ENCODE data around the gene HHIPL1. TPM values are rescaled to one million over a fixed set of nuclear protein-coding genes. Genes with fewer than 3 reads are reported as not detected.
A peak's percentile ranks its signal among the peaks of the same experiment; 100 is the strongest.

Gene HHIPL1
- total and polyA plus RNA-seq, 4 experiments from 2014 or later: 0.35 to 0.42 TPM; not detected in 2

DNA sequence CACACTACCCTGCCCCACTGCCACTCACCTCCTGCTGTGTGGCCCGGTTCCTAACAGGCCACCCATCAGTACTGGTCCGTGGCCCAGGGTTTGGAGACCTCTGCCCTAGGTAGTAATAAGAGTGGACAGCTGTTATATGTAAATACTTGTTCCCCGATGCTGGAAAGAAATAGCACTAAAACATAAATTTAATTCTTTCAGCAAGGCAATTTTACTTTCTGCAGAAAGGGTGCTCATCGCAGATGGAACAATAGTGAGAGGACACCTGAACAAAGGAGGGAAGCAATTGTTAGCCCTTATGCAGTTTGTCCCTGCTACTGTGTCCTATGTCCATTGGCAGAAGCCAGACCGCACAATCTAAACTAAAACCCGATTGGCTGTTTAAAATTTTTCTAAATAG lies 33.3 kb downstream of the HHIPL1 start:
- no peak for DNase-seq
- Histone ChIP-seq H3K27ac (ENCODE audit: low read depth, low read length) (no peak overlapping the region), H3K36me3 (ENCODE audit: insufficient read depth, low read length) (no peaks in the 10 kb centered on the region), H3K27me3 (ENCODE audit: insufficient read depth, low read length) (no peaks in the 10 kb centered on the region), H3K9me3 (ENCODE audit: control insufficient read depth in 1 of 2, low read length in 2 of 2) (no peaks in the 10 kb centered on the region), H3K4me3 (ENCODE audit: low read length in 2 of 2) (no peak overlapping the region), H3K4me1 (ENCODE audit: insufficient read depth, low read length) (peaks cover 25% of the 10 kb centered on the region)
- CTCF ChIA-PET (ENCODE audit: partially characterized antibody): interaction anchor here (1.0 kb wide), 1 partner anchor 50 kb away, joined by 3 read pairs; no protein-coding TSS in a partner anchor
- POLR2A ChIA-PET (ENCODE audit: partially characterized antibody): no interaction called here
- no peaks in the 10 kb centered on the region for H3K36me3 Mint-ChIP-seq
- H3K27me3 Mint-ChIP-seq: peaks cover 0 to 2% of the 10 kb centered on the region in 2 donors
- no peak overlapping the region for H3K4me3 Mint-ChIP-seq
- H3K9me3 Mint-ChIP-seq: peaks cover 0 to 15% (median 7%) of the 10 kb centered on the region in 8 donors
- intact Hi-C loops (cut with micrococcal nuclease): no loop called here
- no peak overlapping the region for H3K27ac Mint-ChIP-seq
- H3K4me1 Mint-ChIP-seq: peaks cover 5 to 17% (median 11%) of the 10 kb centered on the region in 4 donors

DNA sequence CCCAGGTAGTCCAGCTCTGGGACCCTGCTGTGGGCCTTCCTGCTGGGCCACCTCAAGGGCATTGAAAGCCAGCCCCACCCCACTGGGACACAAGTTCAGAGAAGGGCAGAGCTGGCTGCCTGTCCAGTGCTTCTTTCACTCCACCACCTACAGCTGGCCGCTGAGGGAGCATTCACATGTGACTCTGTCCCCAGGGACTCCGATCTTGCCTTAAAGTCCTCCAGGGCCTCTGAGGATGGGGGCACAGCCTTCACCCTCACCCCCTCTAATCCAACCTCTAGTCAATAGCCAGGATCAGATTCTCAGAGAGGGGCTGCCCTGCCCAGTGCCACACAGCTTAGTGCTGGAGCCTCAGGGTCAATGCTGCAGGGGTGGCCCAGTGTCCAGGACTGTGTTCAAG lies 34.2 kb downstream of the HHIPL1 start:
- Mint-ChIP-seq H3K36me3 (peaks cover 0 to 3% of the 10 kb centered on the region in 2 donors), H3K27ac (no peak overlapping the region), H3K4me1 (peaks cover 5 to 21% (median 11%) of the 10 kb centered on the region in 4 donors), H3K9me3 (peaks cover 0 to 15% (median 7%) of the 10 kb centered on the region in 8 donors), H3K4me3 (no peak overlapping the region), H3K27me3 (peaks cover 0 to 2% of the 10 kb centered on the region in 2 donors)
- H3K9me3 ChIP-seq (ENCODE audit: control insufficient read depth in 1 of 2, low read length in 2 of 2): no peaks in the 10 kb centered on the region
- no peaks in the 10 kb centered on the region for H3K36me3 ChIP-seq (ENCODE audit: insufficient read depth, low read length)
- DNase-seq: no peak
- no peak overlapping the region for H3K27ac ChIP-seq (ENCODE audit: low read depth, low read length)
- no peaks in the 10 kb centered on the region for H3K27me3 ChIP-seq (ENCODE audit: insufficient read depth, low read length)
- CTCF ChIA-PET (ENCODE audit: partially characterized antibody): interaction anchor here (1.4 to 1.8 kb wide), 2 partner anchors 10 to 12 kb away, joined by 3 to 9 read pairs; no protein-coding TSS in a partner anchor
- intact Hi-C loops (cut with micrococcal nuclease): no loop called here
- H3K4me3 ChIP-seq (ENCODE audit: low read length in 2 of 2): no peak overlapping the region
- peaks cover 26% of the 10 kb centered on the region for H3K4me1 ChIP-seq (ENCODE audit: insufficient read depth, low read length)
- POLR2A ChIA-PET (ENCODE audit: partially characterized antibody): no interaction called here

DNA sequence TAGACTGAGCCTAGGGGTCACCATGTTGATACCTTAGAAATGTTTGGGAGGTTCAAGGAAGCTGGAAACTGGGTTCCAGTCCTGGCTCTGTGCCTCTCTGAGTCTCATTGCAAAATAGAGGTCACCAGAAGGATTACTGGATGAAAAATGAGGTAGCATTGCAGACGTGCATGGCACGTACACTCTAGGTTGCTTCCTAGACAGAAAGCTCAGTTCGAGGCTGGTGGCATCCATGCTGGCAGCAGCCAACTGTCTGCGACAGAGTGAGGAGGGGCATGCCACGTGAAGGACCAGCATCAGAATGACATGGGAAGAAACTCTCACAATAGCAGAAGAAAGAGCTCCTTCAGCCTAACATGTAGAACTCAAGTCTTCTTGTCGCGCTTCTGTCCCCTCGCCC lies 34.6 kb downstream of the HHIPL1 start:
- DNase-seq: no peak
- Histone ChIP-seq H3K9me3 (ENCODE audit: control insufficient read depth in 1 of 2, low read length in 2 of 2) (no peaks in the 10 kb centered on the region), H3K4me3 (ENCODE audit: low read length in 2 of 2) (no peak overlapping the region), H3K27me3 (ENCODE audit: insufficient read depth, low read length) (no peaks in the 10 kb centered on the region), H3K27ac (ENCODE audit: low read depth, low read length) (no peak overlapping the region), H3K36me3 (ENCODE audit: insufficient read depth, low read length) (no peaks in the 10 kb centered on the region), H3K4me1 (ENCODE audit: insufficient read depth, low read length) (peaks cover 26% of the 10 kb centered on the region)
- no peak overlapping the region for H3K4me3 Mint-ChIP-seq
- POLR2A ChIA-PET (ENCODE audit: partially characterized antibody): no interaction called here
- peaks cover 0 to 15% (median 7%) of the 10 kb centered on the region in 8 donors for H3K9me3 Mint-ChIP-seq
- peaks cover 0 to 2% of the 10 kb centered on the region in 2 donors for H3K27me3 Mint-ChIP-seq
- CTCF ChIA-PET (ENCODE audit: partially characterized antibody): interaction anchor here (1.4 to 1.8 kb wide), 2 partner anchors 9 to 12 kb away, joined by 3 to 9 read pairs; no protein-coding TSS in a partner anchor
- H3K36me3 Mint-ChIP-seq: peaks cover 0 to 3% of the 10 kb centered on the region in 2 donors
- intact Hi-C loops (cut with micrococcal nuclease): no loop called here
- no peak overlapping the region for H3K27ac Mint-ChIP-seq
- H3K4me1 Mint-ChIP-seq: peaks cover 5 to 21% (median 11%) of the 10 kb centered on the region in 4 donors

DNA sequence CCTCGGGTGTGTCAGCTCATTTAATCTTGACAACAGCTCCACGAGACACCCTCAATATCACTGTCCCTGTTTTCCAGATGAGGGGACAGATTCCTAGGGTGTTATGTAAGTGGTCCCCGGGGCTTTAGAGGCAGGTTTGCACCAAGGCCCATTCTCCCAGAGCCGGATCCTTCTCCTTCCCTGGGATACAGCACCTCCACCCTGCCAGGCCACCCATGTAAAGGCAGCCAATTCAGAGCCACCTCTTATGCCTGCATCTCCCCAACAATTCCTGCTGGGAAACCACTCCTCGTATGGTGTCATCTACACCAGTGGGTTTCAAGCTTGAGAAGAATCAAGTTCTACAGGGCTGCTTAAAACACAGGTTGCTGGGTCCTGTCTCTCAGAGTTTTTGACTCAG lies 35.1 kb downstream of the HHIPL1 start:
- peaks cover 26% of the 10 kb centered on the region for H3K4me1 ChIP-seq (ENCODE audit: insufficient read depth, low read length)
- POLR2A ChIA-PET (ENCODE audit: partially characterized antibody): no interaction called here
- H3K4me3 ChIP-seq (ENCODE audit: low read length in 2 of 2): no peak overlapping the region
- Mint-ChIP-seq H3K27ac (no peak overlapping the region), H3K9me3 (peaks cover 0 to 15% (median 7%) of the 10 kb centered on the region in 8 donors), H3K4me1 (peaks cover 5 to 21% (median 11%) of the 10 kb centered on the region in 4 donors), H3K4me3 (no peak overlapping the region), H3K27me3 (peaks cover 0 to 2% of the 10 kb centered on the region in 2 donors), H3K36me3 (peaks cover 0 to 3% of the 10 kb centered on the region in 2 donors)
- no peaks in the 10 kb centered on the region for H3K36me3 ChIP-seq (ENCODE audit: insufficient read depth, low read length)
- intact Hi-C loops (cut with micrococcal nuclease): loop anchor here (5.0 kb wide), 2 partner anchors 387 to 512 kb away; partner anchors contain the start of gene EVL
- H3K27ac ChIP-seq (ENCODE audit: low read depth, low read length): no peak overlapping the region
- H3K9me3 ChIP-seq (ENCODE audit: control insufficient read depth in 1 of 2, low read length in 2 of 2): no peaks in the 10 kb centered on the region
- no peaks in the 10 kb centered on the region for H3K27me3 ChIP-seq (ENCODE audit: insufficient read depth, low read length)
- CTCF ChIA-PET (ENCODE audit: partially characterized antibody): interaction anchor here (1.4 to 1.8 kb wide), 2 partner anchors 9 to 13 kb away, joined by 3 to 9 read pairs; no protein-coding TSS in a partner anchor
- no peak for DNase-seq

DNA sequence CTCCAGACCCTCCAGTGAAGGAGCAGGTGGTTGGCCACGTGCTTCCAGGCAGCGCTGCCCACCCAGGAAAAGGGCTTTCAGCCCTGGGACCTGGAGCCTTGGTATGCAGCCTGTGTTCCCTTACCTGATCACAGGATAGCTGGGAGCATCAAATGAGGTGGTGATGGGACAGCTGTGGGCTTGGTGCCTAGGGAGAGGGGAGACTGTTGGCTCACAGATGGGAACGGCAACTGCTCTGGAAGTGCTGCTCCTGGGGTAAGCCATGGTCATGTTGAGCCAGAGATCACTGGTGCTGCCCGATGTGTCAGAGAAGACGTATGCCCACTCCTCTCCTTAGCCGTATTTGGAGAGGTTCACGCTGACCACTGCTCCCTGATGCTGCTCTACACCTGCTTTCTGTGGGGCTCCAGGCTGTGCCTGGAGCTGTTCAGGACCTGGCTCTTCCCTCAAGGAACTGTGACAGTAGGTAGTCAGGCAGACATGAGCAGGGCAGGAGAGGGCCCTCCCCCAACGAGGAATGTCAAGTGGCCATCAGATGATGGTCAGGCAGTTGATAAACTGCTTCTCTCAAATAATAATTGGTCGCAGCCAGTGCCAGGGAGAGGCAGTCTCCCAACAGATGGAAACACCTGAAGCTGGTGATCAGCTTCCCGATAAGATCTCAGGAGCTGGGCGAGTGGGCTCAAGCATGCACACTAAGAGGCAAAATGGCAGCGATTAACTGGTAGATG lies 36.3 kb downstream of the HHIPL1 start:
- H3K4me3 Mint-ChIP-seq: peak overlapping the region in 4 of 8 donors; percentile 32 to 64 (median 40)

DNA sequence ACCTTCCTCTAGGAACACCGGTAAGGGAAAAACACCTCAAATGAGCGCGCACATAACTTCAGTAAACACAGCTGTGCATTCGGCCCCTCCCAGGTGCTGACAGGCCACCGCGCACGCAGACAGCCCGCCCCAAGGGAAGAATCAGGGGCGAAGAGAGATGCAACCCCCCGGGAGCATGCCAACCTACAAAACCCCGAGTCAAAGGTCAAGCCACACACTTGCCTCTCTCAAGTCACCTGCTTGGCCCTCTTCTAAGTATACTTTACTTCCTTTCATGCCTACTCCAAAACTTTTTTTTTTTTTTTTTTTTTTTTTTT lies 36.9 kb downstream of the HHIPL1 start:
- Histone ChIP-seq H3K27ac (ENCODE audit: low read depth, low read length) (no peak overlapping the region), H3K9me3 (ENCODE audit: control insufficient read depth in 1 of 2, low read length in 2 of 2) (no peaks in the 10 kb centered on the region), H3K4me1 (ENCODE audit: insufficient read depth, low read length) (peaks cover 18% of the 10 kb centered on the region), H3K36me3 (ENCODE audit: insufficient read depth, low read length) (no peaks in the 10 kb centered on the region), H3K27me3 (ENCODE audit: insufficient read depth, low read length) (no peaks in the 10 kb centered on the region), H3K4me3 (ENCODE audit: low read length in 2 of 2) (no peak overlapping the region)
- peak overlapping the region in 4 of 8 donors; percentile 25 to 64 (median 40) for H3K4me3 Mint-ChIP-seq
- peaks cover 0 to 3% of the 10 kb centered on the region in 2 donors for H3K27me3 Mint-ChIP-seq
- H3K9me3 Mint-ChIP-seq: peaks cover 0 to 15% (median 7%) of the 10 kb centered on the region in 8 donors
- H3K27ac Mint-ChIP-seq: no peak overlapping the region
- peaks cover 2 to 16% (median 8%) of the 10 kb centered on the region in 4 donors for H3K4me1 Mint-ChIP-seq
- ChIA-PET POLR2A (ENCODE audit: partially characterized antibody) (no interaction called here), CTCF (ENCODE audit: partially characterized antibody) (interaction anchor here (1.1 to 1.8 kb wide), 4 partner anchors 9 to 204 kb away, joined by 3 to 5 read pairs (median 3); no protein-coding TSS in a partner anchor)
- peaks cover 0 to 3% of the 10 kb centered on the region in 2 donors for H3K36me3 Mint-ChIP-seq
- intact Hi-C loops (cut with micrococcal nuclease): loop anchor here (2.0 to 5.0 kb wide), 3 partner anchors 163 to 511 kb away; partner anchors contain the start of gene EVL
- no peak for DNase-seq

More for the DNA sequence above, 36.3 kb downstream of the HHIPL1 start:
- POLR2A ChIA-PET (ENCODE audit: partially characterized antibody): no interaction called here
- Mint-ChIP-seq H3K4me1 (peaks cover 6 to 21% (median 11%) of the 10 kb centered on the region in 4 donors), H3K9me3 (peaks cover 0 to 15% (median 7%) of the 10 kb centered on the region in 8 donors), H3K27ac (no peak overlapping the region), H3K27me3 (peaks cover 0 to 2% of the 10 kb centered on the region in 2 donors), H3K36me3 (peaks cover 0 to 3% of the 10 kb centered on the region in 2 donors)
- Histone ChIP-seq H3K27me3 (ENCODE audit: insufficient read depth, low read length) (no peaks in the 10 kb centered on the region), H3K36me3 (ENCODE audit: insufficient read depth, low read length) (no peaks in the 10 kb centered on the region), H3K9me3 (ENCODE audit: control insufficient read depth in 1 of 2, low read length in 2 of 2) (no peaks in the 10 kb centered on the region), H3K4me1 (ENCODE audit: insufficient read depth, low read length) (peaks cover 24% of the 10 kb centered on the region), H3K4me3 (ENCODE audit: low read length in 2 of 2) (no peak overlapping the region), H3K27ac (ENCODE audit: low read depth, low read length) (no peak overlapping the region)
- CTCF ChIA-PET (ENCODE audit: partially characterized antibody): interaction anchor here (1.0 to 1.8 kb wide), 4 partner anchors 8 to 205 kb away, joined by 3 to 5 read pairs (median 3); no protein-coding TSS in a partner anchor
- DNase-seq: no peak
- intact Hi-C loops (cut with micrococcal nuclease): loop anchor here (5.0 kb wide), 2 partner anchors 386 to 511 kb away; partner anchors contain the start of gene EVL
